Stromal cell of bone marrow (primary cell): ENCODE measurements around the gene NOX3.
A peak's percentile ranks its signal among the peaks of the same experiment; 100 is the strongest.
"Not testable (repeated sequence)": the region's sequence is repeated elsewhere in the genome, so short reads cannot be mapped to it uniquely, and the experiment has no call there.

Experiments
- DNase-seq: peaks from one replicate; pipeline ENCODE4 v3.0.0-alpha.2; 2012; ENCODE audit warnings: low read depth

Gene NOX3

DNA sequence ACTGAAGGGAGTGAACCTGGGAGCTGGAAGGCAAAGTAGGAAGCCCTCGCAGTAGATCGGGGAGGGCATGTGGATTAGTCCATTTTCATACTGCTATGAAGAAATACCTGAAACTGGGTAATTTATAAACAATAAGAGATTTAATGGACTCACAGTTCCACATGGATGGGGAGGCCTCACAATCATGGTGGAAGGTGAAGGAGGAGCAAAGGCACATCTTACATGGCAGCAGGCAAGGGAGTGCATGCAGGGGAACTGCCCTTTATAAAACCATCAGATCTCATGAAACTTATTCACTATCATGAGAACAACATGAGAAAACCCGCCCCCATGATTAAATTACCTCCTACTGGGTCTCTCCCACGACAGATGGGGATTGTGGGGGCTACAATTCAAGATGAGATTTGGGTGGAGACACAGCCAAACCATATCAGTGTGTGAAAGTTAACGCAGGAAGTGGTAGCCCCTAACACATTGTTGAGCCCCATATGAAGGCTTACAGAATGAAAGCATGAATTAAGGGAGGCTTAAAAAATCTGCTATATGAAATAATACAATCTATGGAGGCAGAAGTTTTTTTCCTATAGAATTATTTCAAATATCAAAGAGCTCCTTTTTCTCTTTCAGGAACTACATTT lies 15.5 kb upstream of the NOX3 start:
- DNase-seq: not testable (repeated sequence)

DNA sequence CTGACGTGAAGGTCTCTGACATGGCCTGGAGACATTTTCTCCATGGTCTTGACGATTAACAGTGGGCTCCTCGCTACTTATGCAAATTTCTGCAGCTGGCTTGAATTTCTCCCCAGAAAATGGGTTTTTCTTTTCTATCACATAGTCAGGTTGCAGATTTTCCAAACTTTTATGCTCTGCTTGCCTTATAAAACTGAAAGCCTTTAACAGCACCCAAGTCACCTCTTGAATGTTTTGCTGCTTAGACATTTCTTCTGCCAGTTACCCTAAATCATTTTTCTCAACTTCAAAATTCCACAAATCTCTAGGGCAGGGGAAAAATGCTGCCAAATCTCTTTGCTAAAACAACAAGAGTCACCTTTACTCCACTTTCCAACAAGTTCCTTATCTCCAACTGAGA lies 12.9 kb upstream of the NOX3 start:
- DNase-seq: not testable (repeated sequence)

DNA sequence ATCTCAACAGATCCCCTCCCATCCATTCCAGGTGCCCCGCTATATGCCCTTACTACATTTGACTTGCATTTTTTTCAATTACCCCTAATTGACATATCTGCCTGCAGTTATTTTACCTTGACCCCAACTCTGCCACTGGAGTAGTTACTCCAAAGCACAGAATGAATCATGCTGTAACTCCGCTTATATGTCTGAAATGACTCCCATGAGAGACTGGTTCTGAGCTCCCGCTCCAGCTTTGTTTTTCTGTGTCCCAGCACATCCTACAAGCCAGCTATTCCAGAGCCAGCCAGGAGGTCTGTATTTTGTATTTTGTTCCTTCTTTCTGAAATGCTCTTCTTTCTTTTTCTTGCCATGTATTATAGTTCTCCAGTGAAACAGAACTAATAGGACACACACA lies 10.9 kb upstream of the NOX3 start:
- DNase-seq: peak; percentile 61

DNA sequence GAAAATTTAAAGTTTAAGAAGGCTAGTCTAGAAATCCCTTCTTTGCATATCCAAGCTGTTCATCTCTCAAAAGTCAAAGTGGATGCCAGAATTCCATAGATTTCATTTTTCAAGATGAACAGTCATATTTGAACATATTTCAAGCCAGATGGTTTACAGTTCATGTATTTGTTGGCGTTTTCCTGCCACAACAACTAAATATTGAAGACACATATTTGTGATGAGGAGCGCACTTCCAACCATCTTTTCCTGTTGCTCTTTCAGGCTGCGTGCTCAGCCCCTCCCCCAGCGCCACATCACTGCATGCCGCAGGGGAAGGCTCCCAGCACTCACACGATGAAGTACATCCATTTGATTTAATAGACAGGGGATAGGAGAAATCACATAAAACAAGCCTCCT lies 5.9 kb upstream of the NOX3 start:
- peak; percentile 31 for DNase-seq

DNA sequence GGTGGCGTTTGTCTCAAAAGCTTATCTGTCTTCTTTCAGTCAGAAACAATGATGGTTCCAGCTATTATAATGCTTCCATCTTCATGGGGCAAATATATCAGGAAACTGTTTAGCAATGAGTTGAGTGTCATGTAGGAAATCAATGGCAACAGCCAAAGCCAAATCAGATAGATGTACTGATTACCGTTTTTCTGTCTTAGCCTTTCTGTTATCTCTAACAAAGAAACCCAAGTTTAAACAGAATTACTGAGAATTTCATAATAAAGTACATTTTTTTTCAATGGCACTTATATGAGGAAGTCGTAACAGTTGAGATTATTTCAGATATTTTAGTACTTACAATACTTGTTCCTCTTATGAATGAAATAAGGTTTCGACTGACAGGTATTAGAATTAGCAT lies 1.2 kb downstream of the NOX3 start:
- no peak for DNase-seq

DNA sequence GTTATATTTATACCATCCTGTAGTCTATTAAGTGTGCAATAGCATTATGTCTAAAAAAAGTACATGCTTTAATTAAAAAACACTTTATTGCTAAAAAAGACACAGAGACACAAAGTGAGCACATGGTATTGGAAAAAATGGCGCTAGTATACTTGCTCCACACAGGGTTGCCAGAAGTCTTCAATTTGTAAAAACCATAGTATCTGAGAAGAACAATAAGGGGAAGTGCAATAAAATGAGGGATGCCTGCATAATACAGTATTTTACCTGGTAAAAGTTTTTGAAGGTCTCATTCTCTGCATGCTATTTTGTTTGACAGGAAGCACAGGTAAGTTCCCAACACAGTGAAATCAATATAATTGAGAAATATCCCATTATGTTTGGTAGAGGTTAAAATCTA lies 1.6 kb downstream of the NOX3 start:
- DNase-seq: no peak

DNA sequence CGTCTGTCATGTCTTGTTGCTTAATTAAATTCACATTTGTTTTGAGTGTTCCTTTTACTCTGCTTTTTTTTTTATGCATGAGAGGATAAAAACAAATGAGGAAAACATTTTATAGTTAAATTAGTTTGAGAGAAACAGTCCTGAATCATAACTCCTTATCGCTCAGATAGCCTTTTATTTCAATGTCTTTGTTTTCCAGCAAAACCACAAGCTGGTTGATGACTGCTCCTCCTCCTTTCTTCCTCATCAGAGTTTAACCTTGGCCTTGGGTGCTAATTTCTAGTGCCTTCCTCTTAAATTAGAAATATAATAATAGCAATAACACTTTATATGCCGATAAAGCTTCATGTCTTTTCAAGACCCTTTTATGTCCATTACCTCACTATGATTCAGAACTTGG lies 3.1 kb downstream of the NOX3 start:
- DNase-seq: no peak

DNA sequence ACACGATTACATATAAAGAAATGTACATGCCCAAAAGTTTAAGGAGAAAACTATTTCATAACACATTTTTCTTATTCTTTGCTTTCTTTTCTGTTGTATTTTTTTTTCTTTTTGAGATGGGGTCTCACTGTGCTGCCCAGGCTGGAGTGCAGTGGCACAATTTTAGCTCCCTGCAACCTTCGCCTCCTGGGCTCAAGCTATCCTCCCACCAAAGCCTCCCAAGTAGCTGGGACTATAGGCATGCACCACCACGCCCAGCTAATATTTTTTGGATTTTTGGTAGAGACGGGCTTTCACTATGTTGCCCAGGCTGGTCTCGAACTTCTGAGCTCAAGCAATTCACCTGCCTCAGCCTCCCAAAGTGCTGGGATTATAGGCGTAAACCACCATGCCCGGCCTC lies 4.1 kb downstream of the NOX3 start:
- DNase-seq: not testable (repeated sequence)

DNA sequence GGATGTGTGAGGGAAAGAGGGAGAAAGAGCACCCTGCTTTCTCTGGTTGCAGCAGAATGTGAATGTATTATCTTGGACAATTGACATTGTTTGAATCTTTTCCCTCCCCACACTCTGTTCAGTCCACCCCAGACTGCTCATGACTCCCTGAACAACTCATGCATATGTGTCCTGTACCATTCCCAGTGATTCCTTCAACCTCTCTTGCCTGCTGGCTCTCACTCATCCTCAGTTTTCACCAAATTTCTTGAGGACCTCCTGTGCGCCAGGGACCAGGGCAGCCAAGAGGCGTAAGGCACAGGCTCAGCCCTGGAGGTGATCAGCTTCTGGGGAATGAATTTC lies 5.4 kb downstream of the NOX3 start:
- DNase-seq: no peak

DNA sequence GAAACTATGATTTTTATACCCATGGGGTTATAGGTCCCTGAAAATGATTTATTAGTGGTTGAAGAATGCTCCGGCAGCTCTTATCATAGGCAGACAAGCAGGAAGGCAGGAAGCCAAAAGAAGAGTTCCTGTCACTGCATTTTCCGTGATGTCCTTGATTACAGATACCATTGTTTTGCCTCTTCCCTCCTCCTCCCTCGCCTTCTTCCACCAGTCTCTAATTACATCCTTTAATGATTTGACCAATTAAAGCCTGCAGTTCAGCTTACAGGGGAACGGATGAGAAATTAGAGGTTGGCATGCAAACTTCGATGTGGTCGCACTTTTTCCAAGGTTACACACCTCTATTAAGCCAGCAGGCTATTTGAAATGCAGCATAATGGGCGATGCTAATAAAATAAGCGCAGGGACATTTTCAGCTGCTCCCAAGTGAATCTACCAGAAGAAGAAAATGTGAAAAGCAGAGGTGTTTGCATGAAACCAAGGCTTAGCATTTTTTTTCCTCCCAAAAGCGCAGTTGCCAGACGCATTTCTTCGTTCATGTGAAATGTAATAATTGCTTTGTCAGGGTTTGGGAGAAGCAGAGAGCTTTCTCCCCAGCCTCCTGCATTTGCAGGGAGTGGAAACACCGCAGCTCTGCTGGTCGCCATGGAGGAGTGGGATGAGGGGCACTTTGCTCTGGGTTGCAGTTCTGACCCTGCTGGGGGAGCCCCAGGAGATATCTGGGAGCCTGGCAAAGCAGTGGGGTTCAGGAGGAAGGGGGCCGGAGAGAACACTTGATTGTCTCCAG lies 6.0 kb downstream of the NOX3 start:
- DNase-seq: no peak

DNA sequence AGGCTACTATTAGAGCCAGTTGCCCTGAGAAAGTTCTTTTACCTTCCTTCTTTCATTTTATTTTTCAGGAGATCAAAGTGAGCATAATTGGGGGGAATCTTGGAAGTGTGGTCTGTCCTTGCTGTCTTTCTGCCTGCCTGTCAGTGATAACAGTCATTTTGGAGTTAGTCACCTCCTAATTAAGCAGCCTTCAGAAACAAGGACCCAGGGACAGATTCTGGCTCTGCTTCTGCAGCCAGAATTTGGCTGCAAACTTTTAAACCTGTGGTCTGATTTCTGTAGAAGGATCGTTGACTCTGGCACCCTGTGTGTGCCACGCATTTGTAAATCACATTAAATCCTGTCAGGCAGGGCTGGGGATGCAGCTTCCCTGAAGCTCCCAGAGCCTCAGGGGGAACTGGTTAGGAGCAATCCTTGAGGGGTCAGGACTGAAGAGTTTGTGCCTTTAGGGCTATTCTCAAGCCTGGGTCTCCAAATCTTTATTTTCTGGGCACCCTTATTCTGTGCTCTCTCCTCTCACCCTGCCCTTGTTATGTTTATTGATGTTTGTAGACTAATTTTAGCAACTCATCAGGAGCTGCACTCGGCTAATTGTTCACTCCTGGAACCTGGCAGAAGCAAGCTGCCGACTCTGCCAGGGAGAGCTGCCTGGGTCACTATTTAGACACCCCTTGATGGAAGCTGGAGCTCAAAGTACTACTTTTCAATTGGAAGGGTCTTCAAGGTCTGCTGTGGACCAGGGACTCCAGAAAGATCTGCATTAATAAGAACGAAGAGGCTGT lies 6.8 kb downstream of the NOX3 start:
- no peak for DNase-seq

DNA sequence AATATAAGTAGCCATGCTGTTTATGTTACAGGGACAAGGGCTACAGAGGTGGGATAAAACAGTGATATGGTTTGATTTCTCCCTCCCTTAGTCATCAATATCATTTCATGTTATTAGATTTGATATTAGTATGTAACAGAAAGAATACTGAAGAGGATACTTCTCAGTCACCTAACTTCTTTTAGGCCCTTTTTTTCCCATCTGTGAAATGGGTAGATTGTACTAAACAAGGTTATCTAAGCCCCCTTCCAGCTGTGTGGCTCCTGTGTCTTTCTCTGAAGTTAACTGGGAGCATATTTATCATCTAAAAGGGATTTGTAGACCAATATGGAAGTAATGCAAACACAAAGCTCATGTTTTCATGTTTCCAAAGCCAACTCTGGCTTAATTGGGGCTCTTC lies 7.7 kb downstream of the NOX3 start:
- no peak for DNase-seq

DNA sequence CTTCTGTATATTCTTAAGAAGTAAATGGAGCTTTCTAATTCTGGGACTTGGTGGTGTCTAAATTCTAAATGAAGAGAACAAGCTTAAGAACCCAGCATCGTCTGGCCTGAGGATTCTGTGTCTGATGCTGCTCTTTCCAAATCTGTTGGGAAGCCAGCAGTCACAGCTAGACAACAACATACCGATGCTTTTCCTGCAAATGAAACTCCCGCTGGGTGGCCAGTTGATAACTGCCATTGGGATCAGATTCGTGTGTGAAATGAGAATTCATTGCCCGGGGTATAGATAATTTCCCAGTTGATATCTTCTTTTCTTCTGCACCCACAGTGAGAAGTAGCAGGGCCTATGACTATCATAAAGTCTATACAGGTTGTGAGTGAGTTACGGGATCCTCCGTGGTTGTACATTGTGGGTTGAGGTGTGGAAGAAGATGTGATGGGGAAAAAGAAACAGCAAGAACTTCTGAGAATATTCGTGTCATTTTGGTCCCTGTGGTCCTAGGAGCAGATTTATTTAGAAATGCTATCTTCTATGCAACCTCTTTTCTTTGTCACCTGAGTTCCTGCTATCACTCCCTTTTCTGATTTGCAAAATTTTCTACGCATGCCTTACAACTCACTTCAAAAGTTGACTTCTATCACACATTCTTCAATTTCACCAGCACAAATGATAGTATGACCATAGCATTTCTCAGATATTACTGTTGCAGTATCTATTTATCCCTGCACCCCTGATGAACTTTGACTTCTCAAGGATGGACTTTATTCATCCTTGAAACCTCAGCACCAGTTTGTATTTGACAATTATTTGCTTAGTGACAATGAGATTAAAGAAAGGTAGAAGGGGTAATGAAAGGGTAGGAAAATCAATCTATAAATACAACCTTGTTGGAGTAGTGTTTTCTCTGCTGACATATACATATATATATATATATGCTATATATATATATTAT lies 10.4 kb downstream of the NOX3 start:
- DNase-seq: no peak

DNA sequence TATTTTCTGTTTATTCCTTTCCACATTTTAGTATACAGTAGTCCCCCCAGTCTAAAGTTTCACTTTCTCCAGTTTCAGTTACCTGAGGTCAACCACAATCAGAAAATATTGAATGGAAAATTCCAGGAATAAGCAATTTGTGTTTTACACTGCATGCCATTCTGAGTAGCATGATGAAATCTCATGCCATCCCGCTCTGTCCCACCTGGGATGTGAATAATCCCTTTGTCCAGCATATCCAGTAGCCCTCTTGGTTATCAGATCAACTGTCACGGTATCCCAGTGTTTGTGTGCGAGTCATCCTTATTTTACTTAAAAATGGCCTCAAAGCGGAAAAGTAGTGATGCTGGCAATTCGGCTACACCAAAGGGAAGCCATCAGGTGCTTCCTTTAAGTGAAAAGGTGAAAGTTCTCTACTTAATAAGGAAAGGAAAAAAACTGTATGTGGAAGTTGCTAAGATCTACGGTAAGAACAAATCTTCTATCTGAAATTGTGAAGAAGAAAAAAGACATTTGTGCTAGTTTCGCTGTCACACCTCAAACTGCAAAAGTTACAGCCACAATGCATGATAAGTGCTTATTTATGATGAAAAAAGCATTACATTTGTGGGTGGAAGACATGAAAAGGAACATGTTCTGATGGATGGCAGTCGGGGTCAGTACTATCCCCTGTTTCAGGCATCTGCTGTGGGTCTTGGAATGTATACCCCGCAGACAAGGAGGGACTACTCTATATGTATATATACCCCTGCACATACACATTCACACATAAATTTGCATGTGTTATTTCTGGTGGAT lies 11.3 kb downstream of the NOX3 start:
- no peak for DNase-seq

DNA sequence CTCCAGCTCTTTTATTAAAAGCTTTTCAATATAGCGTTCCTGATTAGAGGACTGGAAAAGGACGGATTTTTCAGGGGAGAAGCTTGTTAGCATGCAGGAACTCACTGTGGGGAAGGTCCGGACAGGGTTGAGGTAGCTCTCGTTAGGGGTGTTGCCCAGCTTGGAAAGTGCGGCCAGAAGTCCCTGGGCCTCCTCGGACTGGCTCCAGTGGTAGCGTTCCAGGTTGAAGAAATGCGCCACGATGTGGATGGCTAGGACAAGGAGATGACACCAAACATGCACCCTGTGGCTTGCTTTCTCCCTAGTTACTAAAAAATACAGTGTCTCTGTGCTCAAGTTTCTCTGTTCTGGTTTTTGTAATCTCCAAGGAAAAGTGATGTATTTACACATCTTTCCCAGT lies 12.5 kb downstream of the NOX3 start:
- DNase-seq: no peak

DNA sequence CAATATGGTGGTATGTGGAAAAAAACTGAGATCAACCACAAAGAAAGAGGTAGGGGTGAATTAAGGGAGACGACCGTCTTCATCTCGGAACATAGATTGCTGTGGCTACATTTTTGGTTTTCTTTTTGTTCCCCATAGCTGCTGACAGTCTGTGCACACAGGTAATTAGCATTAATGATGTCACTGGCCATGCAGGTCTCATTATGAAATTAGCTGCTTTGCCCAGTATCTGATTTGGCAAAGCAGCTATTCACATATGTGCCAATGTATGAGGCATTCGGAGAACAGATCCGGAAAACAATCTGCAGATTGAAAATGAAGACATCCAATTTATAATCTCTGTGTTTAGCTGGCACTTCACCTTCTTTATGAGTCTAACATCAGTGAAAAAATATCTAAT lies 13.1 kb downstream of the NOX3 start:
- no peak for DNase-seq

DNA sequence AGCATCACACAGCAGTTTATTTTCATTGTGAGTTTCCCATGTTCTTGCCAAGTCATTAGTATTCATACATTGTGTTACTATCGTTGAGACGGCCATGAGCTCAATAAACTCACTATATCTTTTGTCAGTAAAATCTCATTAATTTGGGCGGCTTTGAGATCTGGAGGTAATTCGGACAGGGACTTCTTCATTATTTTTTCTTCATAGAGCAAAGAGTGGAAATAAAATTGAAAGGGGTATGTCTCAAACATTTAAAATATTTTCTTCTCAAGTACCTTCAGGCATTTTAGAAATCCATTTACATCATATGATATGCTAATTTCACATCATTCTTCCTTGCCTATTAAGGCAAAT lies 14.6 kb downstream of the NOX3 start:
- DNase-seq: no peak

DNA sequence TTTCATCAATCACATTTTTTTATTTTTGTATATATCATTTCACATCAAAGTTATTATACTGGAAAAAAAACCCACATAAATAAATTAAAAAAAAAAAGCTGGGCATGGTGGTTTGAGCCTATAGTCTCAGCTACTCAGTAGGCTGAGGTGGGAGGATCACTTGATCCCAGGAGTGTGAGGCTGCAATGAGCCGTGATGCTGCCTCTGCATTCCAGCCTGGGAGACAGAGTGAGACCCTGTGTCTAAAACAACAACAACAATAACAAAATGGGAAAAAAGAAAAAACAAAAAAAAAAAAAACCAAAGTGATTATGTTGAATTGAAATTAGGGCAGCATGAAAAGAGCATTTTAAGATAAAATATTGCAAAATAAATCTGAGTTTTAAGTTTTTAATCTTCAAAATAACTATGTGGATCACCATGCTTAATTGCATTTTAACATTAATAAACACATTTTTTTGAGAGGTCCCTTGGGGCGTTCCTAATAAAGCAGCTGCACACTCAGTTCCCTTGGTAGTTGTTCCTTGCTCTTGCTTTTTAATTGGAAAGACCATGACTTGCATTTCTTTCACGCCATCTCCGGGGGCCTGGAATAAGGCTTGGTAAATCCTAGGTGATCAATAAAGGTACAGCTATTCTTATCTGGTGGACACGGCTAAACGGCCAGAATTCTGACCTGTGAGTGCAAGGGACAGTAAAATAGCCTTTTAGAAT lies 15.1 kb downstream of the NOX3 start:
- no peak for DNase-seq

DNA sequence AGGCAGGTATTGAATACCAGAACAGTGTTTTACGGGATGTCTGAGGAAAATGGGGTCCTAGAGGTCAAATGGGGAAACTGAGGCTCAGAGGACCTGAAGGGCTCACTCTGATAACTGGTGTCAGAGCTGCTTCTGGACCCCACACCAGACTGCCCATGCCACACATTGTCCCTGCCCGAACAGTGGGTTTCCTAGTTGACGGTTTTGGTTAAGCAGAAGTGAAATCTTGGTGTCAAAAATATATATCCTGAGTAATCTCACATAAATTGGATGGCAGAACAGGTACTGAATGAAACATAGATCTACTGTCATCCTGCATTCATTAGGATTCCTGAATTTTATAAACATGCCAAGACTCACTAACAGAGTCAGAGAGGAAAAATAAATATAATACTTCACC lies 16.3 kb downstream of the NOX3 start:
- no peak for DNase-seq

DNA sequence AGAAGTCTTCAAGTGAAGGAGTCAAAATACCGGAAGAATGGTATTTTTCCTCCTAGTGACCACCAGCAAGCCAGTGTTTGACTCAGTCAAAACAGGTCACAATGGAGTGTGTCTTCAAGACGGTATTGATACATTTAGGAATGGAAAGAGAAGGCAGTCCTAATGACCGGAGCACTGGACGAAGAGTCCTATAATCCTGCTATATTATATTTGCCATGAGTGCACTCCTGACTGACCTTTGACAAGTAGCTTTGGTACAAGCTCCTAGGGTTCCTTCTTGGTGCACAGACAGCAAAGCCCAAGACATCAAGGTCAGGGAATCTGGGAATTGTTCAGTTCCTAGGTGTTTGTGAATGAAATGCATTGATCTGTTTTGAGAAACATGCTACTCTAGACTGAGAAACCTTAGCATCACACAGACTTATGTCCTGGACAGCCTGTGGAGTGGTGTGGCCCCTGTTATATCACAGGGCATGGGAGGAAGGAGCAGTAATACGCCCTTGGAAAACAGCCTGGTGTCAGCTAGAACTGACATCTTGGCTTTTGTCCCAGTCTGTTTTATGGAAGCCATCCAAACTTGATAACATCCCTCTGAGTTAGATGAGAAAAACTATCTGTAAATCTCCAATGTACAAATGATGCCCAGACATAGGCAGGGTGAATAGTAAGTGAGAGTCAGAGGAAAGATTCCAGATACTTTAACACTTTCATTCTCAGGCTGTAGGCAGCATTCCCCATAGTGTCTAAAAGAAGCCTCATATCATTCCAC lies 18.5 kb downstream of the NOX3 start:
- no peak for DNase-seq
